IPS-15b (cell line): Measurements from ENCODE around the gene CYB5R3.
"Not testable (repeated sequence)": the region's sequence is repeated elsewhere in the genome, so short reads cannot be mapped to it uniquely, and the experiment has no call there.

Experiments used
- H3K27me3 ChIP-seq: one replicate; pipeline ENCODE4 v1.6.1; 2013; ENCODE audit warnings: low read length; ENCODE audit not compliant: control insufficient read depth, insufficient read depth
- H3K36me3 ChIP-seq: one replicate; pipeline ENCODE4 v1.6.1; 2013; ENCODE audit warnings: low read length; ENCODE audit not compliant: control insufficient read depth, insufficient read depth
- H3K4me1 ChIP-seq: one replicate; pipeline ENCODE4 v1.6.1; 2013; ENCODE audit warnings: mild to moderate bottlenecking, low read length; ENCODE audit not compliant: control insufficient read depth, insufficient read depth
- H3K4me3 ChIP-seq: one replicate; pipeline ENCODE4 v1.5.1; 2013; ENCODE audit warnings: low read depth, low read length
- H3K9ac ChIP-seq: one replicate; pipeline ENCODE4 v1.6.1; 2013; ENCODE audit warnings: low read depth, mild to moderate bottlenecking, low read length
- H3K9me3 ChIP-seq: one replicate; pipeline ENCODE4 v1.6.1; 2013; ENCODE audit warnings: mild to moderate bottlenecking, low read length; ENCODE audit not compliant: control insufficient read depth, insufficient read depth

The CYB5R3 gene

DNA sequence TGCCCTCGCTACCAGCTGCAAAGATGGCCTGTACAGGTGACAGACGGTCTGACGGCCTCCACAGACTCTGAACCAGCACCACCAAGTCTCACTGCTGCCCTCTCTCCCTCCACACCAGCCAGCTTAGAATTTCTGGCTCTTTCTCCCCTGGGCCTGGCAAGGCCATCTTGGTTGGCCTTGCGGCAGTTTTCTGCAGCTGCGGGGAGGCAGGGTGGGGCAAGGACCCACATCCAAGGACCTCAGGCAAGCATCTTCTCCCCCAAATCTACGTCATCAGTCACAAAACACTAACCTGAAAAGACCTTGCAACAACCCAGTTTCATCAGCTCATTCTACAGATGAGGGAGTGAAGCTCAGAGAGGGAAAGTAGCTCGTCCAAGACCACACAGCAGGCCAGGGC lies 22.8 kb downstream of the CYB5R3 start:
- H3K9ac ChIP-seq, result no peak overlapping the region
- no peaks in the 10 kb centered on the region for H3K27me3 ChIP-seq
- H3K4me3 ChIP-seq, result no peak overlapping the region
- peaks cover 32% of the 10 kb centered on the region for H3K36me3 ChIP-seq
- no peaks in the 10 kb centered on the region for H3K9me3 ChIP-seq
- H3K4me1 ChIP-seq, result no peaks in the 10 kb centered on the region

- H3K4me1 ChIP-seq, result no peaks in the 10 kb centered on the region
- H3K4me3 ChIP-seq, result no peak overlapping the region
- H3K9ac ChIP-seq, result no peak overlapping the region
- no peaks in the 10 kb centered on the region for H3K27me3 ChIP-seq
- peaks cover 31% of the 10 kb centered on the region for H3K36me3 ChIP-seq
- no peaks in the 10 kb centered on the region for H3K9me3 ChIP-seq
Measured at GRCh38 chr22:42625416-42625815, 23.8 kb downstream of the CYB5R3 start.

DNA sequence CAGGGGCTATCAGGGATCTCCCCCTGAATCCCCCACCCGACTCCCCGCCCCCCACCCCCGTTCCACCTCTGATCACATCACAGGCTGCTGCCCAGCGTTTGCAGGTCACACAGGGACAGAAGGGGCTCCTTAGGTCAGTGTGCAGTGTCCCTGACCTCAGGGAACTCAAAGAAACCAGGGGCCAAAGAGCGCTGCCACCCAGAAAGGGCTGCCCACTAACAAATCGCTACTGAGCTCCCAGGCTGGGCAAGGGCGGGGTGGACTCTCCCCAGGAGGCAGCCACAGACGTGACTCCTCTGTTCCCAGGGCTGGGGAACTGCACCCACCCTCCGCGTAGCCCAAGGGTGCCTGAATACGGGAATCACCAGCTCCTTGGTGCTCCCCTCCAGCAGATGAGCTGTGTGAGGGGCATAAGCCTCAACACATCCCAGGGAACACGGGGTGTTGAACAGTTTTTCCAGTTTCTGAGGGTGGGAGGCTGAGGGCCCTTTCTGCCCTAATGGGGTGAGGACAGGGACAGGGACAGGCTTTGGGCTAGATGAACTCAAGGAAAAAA lies 24.6 kb downstream of the CYB5R3 start:
- Histone ChIP-seq H3K36me3 (peaks cover 27% of the 10 kb centered on the region), H3K4me3 (no peak overlapping the region), H3K27me3 (no peaks in the 10 kb centered on the region), H3K9me3 (no peaks in the 10 kb centered on the region), H3K4me1 (no peaks in the 10 kb centered on the region), H3K9ac (no peak overlapping the region)

DNA sequence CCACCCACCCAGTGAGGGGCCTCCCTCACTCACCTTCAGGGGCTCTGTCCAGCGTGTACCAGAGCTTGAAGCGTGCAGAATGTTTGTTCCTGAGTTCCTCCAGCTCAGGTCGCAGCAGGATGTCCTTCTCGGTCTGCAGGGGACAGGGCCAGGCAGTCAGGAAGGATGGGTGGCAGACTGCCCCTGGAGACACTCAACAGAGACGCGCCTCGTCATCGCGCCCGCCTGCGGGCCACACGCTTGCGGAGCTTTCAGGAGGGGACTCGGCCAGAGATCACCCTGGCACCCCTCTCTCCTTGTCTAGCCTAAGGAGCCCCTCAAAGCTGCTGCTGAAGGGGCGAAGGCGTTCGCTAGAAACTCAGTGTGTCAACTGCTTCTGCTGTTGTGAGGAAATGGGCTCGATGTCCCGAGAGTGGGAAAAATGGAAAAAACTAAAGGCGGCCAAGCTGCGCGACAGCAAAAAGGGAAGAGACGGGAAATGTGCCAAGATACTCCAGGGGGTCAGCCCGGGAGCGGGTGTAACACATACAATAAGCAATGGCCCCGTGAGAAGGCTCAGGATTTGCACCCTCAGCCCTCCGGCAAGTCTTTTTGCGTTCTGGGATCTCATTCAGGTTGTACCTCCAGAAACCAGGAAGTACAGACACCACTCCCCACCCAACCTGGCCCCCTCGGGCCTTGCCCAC lies 25.3 kb downstream of the CYB5R3 start:
- no peak overlapping the region for H3K4me3 ChIP-seq

GRCh38 chr22:42623301-42623751 lies 25.9 kb downstream of the CYB5R3 start:
- no peaks in the 10 kb centered on the region for H3K9me3 ChIP-seq
- no peaks in the 10 kb centered on the region for H3K4me1 ChIP-seq
- no peaks in the 10 kb centered on the region for H3K27me3 ChIP-seq
- no peak overlapping the region for H3K4me3 ChIP-seq
- no peak overlapping the region for H3K9ac ChIP-seq
- peaks cover 26% of the 10 kb centered on the region for H3K36me3 ChIP-seq

More for the DNA sequence above, 25.3 kb downstream of the CYB5R3 start:
- no peaks in the 10 kb centered on the region for H3K9me3 ChIP-seq
- no peaks in the 10 kb centered on the region for H3K27me3 ChIP-seq
- no peaks in the 10 kb centered on the region for H3K4me1 ChIP-seq
- H3K9ac ChIP-seq, result no peak overlapping the region
- peaks cover 27% of the 10 kb centered on the region for H3K36me3 ChIP-seq

GRCh38 chr22:42622061-42622710 lies 27.0 kb downstream of the CYB5R3 start:
- H3K4me1 ChIP-seq, result peaks cover 4% of the 10 kb centered on the region
- H3K9ac ChIP-seq, result no peak overlapping the region
- H3K36me3 ChIP-seq, result peaks cover 17% of the 10 kb centered on the region
- H3K9me3 ChIP-seq, result no peaks in the 10 kb centered on the region
- H3K4me3 ChIP-seq, result no peak overlapping the region
- no peaks in the 10 kb centered on the region for H3K27me3 ChIP-seq

GRCh38 chr22:42621505-42622002 lies 27.6 kb downstream of the CYB5R3 start:
- Histone ChIP-seq H3K9ac (no peak overlapping the region), H3K4me1 (peaks cover 5% of the 10 kb centered on the region), H3K36me3 (peaks cover 11% of the 10 kb centered on the region)

DNA sequence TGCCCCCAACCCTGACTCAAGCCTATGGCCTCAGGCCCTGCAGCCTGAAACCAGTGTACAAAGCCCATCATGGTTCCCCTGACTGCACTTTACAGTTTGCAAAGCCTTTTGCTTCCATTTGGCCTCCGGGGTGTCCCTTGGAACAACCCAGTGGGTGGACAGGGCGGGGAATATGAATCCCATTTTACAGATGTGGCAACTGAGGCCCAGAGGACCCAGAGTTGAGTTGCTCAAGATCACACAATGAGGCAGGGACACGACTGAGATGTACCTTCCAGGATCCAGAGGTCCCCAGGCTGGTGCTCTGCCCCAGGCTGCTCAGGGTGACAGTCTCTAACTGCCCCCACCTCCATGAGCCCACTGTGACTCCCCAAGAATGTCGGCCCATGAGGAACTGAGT lies 29.1 kb downstream of the CYB5R3 start:
- H3K27me3 ChIP-seq, result no peaks in the 10 kb centered on the region
- H3K9ac ChIP-seq, result no peak overlapping the region
- H3K4me3 ChIP-seq, result no peak overlapping the region
- peaks cover 10% of the 10 kb centered on the region for H3K36me3 ChIP-seq
- peaks cover 8% of the 10 kb centered on the region for H3K4me1 ChIP-seq
- no peaks in the 10 kb centered on the region for H3K9me3 ChIP-seq

More at GRCh38 chr22:42621505-42622002, 27.6 kb downstream of the CYB5R3 start:
- H3K9me3 ChIP-seq, result no peaks in the 10 kb centered on the region
- H3K27me3 ChIP-seq, result no peaks in the 10 kb centered on the region
- H3K4me3 ChIP-seq, result no peak overlapping the region

- Histone ChIP-seq H3K4me3 (no peak overlapping the region), H3K9ac (no peak overlapping the region), H3K9me3 (no peaks in the 10 kb centered on the region), H3K4me1 (peaks cover 8% of the 10 kb centered on the region), H3K27me3 (no peaks in the 10 kb centered on the region), H3K36me3 (peaks cover 10% of the 10 kb centered on the region)
Measured at GRCh38 chr22:42619261-42620063, 29.7 kb downstream of the CYB5R3 start.

GRCh38 chr22:42617155-42617983 lies 31.8 kb downstream of the CYB5R3 start:
- no peaks in the 10 kb centered on the region for H3K9me3 ChIP-seq
- H3K27me3 ChIP-seq, result no peaks in the 10 kb centered on the region
- H3K36me3 ChIP-seq, result peaks cover 2% of the 10 kb centered on the region
- H3K4me3 ChIP-seq, result no peak overlapping the region
- no peak overlapping the region for H3K9ac ChIP-seq
- H3K4me1 ChIP-seq, result peaks cover 13% of the 10 kb centered on the region

DNA sequence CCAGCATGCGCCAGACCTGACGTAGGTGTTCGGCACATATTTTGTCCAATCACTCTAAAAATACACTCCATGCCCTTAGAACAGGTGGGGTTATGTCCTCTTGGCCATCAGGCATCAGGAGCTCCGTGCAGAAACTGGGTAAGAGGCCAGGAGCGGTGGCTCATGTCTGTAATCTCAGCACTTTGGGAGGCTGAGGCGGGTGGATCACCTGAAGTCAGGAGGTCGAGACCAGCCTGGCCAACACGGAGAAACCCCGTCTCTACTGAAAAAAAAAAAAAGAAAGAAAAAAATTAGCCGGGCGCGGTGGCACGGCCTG lies 33.4 kb downstream of the CYB5R3 start:
- Histone ChIP-seq H3K4me3 (peak overlapping the region; percentile 32), H3K4me1 (peaks cover 13% of the 10 kb centered on the region)
- not testable (repeated sequence) for H3K36me3 ChIP-seq, H3K9me3 ChIP-seq, H3K9ac ChIP-seq, H3K27me3 ChIP-seq
